Measurements from ENCODE around the gene RBM24.

DNA sequence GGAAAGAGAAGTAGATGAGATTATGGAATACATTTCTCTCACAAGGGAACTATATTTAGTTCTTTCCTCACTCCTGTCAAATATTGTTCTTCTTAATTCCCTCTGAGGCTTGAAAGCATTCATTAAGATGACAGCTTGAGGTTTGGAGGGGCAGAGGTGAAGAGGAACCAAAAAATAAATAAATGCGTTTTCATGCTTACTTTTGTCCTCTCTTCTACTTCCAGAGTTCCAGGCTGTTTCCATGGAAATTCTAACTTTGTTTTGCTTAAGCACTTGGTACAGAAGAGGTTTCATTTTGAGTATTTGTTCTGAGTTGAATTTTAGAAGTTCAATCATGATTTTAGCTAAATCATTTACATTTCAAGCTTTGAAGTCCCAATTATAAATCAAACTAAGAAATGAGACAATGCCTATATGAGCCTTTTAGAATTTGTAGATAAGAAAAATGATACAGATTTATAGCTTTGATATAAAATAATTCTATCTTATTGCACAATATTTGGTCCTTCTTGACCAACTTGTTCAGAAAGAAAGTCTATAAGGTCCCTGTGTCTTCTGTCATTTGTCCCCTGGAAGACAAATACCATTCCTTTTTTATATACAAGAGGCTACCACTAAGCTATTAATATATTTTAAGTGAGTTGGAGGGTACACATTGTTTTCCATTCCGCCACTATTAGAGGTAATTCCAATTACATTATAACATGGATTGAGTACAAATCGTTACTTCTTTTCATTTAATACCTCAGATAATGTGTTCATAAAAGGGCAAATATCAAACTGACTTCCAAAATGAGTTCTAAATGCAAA lies 16.3 kb downstream of the RBM24 start:
- no peak for TF ChIP-seq POLR2A (IDR thresholded peaks at IDR 0.05; ENCODE audit: borderline replicate concordance, extremely low read depth, insufficient read depth, insufficient read length)
- TF ChIP-seq, protein P1, sequence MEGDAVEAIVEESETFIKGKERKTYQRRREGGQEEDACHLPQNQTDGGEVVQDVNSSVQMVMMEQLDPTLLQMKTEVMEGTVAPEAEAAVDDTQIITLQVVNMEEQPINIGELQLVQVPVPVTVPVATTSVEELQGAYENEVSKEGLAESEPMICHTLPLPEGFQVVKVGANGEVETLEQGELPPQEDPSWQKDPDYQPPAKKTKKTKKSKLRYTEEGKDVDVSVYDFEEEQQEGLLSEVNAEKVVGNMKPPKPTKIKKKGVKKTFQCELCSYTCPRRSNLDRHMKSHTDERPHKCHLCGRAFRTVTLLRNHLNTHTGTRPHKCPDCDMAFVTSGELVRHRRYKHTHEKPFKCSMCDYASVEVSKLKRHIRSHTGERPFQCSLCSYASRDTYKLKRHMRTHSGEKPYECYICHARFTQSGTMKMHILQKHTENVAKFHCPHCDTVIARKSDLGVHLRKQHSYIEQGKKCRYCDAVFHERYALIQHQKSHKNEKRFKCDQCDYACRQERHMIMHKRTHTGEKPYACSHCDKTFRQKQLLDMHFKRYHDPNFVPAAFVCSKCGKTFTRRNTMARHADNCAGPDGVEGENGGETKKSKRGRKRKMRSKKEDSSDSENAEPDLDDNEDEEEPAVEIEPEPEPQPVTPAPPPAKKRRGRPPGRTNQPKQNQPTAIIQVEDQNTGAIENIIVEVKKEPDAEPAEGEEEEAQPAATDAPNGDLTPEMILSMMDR (IDR thresholded peaks at IDR 0.05 in 2 of 3, conservative IDR thresholded peaks at IDR 0.05 in 1 of 3; ENCODE audit: borderline replicate concordance in 1 of 3, insufficient read depth in 1 of 3, low read depth in 2 of 3, low read length in 2 of 3), result no peak
- no peak for TF ChIP-seq YY1 (IDR thresholded peaks at IDR 0.05; ENCODE audit: extremely low read depth, insufficient replicate concordance, low read depth, low read length)
- TF ChIP-seq SRF (IDR thresholded peaks at IDR 0.05; ENCODE audit: low read depth), result no peak
- TF ChIP-seq RAD21 (IDR thresholded peaks at IDR 0.05; ENCODE audit: low read depth), result no peak
- TF ChIP-seq JUND (IDR thresholded peaks at IDR 0.05), result no peak
- no peak for TF ChIP-seq EZH2 (IDR thresholded peaks at IDR 0.05)
- no peak for TF ChIP-seq CEBPB (IDR thresholded peaks at IDR 0.05; ENCODE audit: low read depth)

All from HCT116 (cell line).